HG03045 (cell line): ENCODE results near the gene ABCB9.
A peak's percentile ranks its signal among the peaks of the same experiment; 100 is the strongest.
"Not testable (repeated sequence)": the region's sequence is repeated elsewhere in the genome, so short reads cannot be mapped to it uniquely, and the experiment has no call there.

Experiments used
- ATAC-seq: cut with Tn5 transposase; IDR thresholded peaks from one replicate; pipeline ENCODE4 v1.9.1; 2021; ENCODE audit warnings: mild to moderate bottlenecking, moderate library complexity; ENCODE audit not compliant: unreplicated experiment

The ABCB9 gene

DNA sequence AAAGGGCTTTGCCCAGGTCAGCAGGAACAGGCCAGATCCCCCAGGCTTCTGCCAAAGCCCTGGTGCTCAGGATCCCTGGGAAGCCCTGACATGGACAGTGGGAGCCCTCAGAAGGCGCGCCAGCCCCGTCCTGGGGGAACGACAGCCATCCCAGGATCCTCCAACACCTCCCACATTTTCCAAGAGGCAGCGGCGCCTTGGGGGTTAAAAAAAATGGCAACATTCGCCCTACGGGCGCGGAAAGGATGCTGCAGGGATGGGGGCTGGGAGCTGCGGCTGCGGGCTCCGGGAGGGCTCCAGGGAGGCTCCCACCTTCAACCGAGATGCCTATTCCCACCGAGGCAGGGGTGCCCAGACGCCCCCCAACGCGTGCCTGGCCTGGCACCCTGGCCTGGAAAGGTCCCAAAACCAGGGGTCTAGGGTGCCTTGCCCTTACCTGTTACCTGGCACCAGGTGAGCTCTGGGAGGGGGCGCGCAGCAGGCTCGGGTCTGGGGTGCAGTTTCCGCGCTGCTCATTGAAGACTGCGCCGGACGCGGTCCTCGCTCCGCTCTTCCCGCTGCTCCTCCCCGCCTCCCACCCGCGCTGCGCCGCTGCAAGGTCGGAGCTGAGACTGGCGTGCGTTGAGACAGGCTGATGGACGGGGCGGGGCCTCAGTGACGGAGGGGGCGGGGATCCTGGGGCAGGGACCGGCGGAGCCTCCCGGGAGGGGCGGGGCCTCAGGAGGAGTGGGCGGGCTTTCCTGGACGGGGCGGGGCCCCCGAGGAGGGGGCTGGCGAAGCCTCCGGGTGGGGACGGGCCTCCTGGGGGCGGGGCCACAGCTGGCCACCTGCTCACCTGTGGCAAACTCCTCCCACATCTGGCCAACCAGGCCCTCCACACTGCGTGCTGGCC, at the start of gene ABCB9:
Gene ABCB9 (minus strand): TSS at position 613 of the 892 bp plus-strand sequence. CDS start 6,228 bp downstream, outside the sequence.
- peak; percentile 67 for ATAC-seq

DNA sequence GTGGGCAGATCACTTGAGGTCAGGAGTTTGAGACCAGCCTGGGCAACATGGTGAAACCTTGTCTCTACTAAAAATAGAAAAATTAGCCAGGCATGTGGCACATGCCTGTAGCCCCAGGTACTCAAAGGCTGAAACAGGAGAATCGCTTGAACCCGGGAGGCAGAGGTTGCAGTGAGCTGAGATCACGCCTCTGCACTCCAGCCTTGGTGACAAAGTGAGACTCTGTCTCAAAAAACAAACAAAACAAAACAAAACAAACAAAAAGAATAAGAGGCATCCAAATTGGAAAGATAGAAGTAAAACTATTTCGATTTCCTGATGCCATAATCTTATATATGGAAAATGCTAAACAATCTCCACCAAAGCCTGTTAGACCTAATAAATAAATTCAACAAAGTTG, 48.2 kb upstream of the ABCB9 start:
- not testable (repeated sequence) for ATAC-seq

DNA sequence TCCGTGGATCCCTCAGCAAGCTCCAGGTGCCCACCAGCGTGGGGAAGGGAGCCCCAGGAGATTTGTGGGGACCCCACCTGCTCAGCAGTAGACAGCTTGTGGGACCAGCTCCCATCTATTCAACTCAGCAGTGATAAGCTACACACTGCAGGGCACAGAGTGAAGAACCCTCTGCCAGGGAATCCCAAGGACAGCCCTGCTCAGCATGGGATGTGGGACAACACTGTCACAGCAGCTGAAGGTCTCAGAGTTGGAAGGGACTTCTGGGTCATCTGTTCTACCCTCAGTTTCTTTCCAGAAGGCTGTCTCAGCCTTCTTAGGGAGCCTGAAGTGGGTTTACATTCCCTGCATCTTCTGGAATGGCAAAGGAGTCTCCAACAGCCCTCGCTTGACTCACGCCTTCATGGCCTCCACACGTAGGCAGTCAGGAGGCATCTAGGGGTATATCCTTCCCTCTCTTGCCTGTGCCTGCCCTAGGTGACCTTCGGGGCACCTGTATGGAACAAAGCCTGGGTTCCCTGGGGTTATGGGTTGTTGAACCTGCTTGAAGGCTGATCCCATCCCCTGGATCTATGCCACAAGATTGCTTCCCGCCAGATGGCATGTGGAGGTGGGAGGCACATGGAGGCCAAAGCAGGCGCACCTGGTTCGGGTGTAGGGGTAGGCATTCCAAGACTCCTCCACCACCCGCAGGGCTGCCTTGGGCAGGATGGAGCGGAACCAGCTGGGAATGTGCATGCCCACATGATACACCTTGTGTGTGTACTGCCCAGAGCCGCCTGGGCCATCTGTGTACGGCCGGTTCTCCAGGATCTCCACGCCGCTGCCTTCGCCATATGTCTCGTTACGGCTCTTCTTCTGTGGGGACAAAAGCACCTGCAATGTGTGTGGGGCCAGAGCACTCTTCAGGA, 47.2 kb upstream of the ABCB9 start:
- ATAC-seq, result no peak

DNA sequence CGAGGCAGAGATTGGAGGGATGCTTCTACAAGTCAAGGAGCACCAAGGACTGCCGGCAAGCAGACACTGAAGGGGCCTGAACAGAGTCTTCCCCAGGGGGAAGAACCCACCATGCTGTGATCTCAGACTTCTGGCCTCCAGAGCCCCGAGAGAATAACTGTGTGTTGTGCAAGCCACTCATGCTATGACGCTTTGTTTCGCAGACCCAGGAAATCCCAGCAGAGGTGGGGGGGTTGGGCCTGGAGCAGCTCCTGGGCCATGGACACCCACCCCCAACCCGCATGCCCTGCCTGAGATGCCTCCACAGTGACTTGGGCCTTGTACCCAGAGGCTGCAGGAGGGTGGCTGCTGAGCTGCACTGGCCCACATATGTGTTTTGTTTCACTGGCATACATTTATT, 45.4 kb upstream of the ABCB9 start:
- no peak for ATAC-seq

DNA sequence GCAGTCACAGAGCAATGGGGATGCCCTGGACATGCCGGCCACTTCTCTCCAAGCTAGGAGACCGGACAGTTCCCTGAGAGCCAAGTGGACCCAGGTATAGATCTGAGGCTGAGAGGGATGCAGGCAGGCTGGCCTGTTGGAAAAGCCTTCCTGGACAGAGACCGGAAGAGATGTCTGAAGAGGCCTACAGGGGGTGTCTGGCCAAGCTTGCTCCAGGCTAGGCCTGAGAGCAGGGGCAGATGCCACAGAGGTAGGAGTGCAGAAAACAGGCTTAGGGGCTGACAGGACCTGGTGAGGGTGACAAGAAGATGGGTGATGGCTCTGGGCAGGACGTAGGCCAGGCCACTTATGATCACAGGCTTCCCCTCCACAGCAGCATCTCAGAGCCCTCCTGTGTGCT, 44.4 kb upstream of the ABCB9 start:
- ATAC-seq, result no peak

DNA sequence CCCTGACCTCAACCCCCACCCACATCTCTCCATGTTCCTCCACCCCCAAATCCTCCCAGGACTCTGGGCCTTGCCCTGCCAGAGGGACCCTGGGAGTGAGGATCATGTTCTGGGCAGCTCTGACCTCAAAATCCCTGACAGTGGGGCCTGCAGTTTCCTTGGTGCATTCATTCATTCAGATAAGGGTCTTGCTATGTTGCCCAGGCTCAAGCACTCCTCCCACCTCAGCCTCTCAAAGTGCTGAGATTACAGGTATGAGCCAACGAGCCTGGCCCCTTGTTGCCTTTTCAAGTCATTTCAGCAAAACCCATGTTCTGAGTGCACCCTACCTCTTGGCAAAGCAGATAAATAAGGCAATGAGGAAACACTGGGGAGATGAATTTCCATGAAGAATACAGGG, 43.8 kb upstream of the ABCB9 start:
- ATAC-seq, result no peak

DNA sequence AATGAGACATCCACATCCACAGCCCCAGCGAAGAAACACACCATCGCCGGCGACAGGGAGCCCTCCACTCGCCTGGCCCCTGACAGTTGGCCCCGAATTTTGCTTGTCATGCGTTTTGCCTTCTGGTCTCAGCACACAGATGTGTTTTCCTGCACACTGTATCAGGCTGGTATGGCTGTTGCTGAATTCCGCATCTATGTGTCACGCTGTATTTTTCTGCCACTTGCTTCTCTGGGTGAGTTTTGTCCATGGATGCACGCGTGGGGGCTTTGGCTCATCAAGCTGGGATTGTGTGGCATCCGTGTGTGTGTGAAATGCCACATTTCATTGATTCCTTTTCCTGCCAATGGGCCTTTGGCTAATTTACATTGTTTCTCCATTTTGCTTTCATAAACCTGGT, 40.7 kb upstream of the ABCB9 start:
- no peak for ATAC-seq

DNA sequence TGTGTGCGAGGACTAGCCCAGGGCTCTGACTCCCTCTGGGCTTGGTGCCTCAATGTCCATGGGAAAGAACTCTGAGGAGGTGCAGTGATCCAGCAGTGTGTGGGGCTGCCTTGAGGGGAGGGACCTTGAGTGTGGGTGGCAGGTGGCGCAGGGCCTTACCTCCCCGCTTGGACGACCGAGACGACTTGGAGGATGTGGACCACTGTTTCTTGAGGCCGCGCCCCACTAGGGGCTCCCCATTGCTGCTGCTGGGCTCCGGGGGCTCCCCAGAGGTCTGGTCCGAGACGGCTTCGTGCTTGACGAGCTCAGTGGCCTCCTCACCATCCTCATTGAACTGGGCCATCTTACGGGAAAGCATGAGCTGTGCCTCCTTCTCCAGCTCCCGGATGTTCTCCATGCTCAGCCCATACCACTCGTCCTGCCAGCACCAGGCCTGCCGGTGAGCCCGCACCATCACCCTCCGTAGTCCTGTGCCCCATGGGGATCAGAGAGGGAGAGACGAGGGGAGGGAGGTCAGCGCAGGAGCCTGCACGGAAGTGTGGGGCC, 38.9 kb upstream of the ABCB9 start:
- ATAC-seq, result no peak

DNA sequence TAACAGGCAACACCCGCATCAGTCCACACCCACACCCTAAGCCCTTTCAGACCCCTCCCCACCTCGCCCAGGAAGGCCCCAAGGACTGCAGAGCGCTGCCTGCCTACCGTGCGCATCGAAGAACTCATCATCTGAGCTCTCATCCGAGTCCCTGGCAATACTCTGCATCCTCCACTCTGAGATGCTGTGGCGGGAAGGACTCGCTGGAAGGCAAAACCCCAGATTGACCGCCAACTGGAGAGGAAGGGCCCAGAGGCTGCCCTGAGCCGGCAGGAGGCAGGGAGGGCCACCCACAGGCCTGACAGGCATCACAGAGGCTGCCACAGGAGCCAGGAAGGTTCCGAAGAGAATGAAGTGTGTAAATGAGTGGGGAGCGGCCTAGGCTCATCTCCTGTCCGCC, 38.0 kb upstream of the ABCB9 start:
- no peak for ATAC-seq

DNA sequence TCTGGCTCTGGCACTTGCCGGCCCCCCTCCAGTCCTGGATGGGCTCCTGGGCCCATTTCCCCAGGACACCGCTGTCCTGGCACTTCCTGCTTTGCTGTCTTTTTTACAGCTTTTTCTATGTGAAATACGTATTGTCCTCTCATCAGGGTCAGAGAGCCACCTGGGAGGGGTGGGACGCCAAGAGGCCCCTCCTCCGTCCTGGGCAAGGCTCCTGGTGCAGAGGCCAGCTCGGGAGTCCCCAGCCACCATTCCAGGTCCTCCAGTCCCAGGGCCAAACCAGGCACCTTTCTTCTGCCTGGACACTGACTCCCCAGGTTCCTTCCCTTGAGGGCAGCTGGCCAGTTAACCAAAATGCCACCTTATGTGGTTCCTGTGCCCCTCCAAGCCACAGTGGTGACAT, 37.0 kb upstream of the ABCB9 start:
- no peak for ATAC-seq

DNA sequence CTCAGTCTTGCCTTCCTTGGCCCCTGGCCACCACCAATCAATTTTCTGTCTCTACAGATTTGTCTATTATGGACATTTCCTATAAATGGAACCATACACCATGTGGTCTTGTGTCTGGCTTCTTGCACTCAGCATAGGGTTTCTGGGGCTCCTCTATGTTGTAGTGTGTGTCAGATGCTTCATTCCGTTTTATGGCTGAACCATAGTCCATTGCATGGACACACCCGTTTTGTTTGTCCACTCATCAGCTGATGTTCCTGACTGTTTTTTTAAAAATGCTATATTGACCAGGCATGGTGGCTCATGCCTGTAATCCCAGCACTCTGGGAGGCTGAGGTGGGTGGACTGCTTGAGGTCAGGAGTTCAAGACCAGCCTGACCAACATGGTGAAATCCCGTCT, 35.2 kb upstream of the ABCB9 start:
- no peak for ATAC-seq

DNA sequence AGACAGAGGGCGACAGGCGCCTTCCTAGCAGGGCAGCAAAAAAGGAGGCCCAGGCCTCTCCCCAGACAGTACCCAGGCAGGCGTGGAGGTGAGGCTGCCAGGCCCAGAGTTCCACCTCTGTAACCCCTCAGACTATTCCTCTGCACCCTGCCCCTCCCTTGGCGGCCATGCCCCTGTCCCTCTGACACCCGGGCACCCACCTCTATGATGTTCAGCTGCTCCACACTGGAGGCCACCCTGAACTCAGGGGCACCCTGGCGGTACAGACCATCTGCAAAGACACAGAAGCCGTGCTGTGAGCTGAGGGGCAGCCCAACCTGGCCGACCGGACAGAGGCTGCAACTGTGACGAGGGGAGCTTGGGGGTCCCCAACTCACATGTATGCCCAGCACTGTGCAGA, 34.3 kb upstream of the ABCB9 start:
- ATAC-seq, result no peak

DNA sequence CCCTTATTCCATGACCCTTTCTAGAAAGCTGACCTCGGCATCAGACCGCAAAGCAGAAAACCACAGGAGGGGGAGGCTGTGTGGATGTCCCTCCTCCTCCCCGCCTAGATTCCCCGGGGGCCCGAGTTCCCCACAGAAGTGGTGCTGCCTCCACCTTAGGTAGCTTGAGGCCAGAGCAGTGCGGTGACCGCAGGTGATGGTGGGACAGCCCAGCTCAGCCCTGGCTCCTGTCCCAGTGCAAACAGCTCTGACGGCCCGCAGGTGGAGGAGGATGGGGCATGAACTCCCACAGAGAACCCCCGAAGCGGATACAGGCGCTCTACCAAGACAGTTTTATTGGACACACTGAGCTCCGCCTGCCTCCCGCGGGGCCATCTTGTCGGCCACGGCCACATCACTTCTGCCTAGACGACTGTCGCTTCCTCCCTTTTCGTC, 33.7 kb upstream of the ABCB9 start:
- ATAC-seq, result no peak

DNA sequence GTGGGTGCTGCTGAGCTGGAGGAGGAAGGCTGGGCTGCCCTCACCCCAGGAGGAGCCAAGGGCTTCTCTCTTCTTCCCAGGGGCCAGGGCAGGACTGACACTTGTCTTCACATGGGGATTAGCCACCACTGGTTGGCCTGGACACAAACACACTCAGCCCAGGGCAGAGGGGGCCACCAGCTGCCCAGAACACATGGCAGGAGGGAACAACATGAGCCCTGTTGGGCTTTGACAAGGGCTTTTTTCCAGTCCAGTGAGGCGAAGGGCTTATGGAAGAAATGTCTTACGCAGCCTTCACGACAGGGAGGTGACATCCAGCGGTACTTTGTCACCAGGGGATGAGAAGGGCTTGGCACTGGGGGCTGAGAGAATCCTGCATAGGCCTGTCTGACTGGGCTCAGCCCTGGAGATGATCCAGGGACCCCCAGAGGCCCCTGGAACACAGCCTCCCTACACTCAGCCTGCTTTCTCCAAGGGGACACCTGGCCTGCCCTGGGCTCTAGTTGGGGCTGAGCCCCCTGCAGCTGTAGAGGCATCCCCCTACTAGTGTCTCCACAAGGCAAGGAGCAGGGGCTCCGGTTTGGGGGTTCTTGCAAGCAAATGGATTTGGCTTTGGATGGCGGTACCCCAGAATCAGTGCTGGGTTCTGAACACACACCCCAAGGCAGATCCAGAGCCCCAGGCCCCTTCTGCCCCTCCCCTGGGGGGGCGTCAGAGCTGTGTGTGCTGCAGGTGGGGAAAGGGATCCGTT, 33.1 kb upstream of the ABCB9 start:
- no peak for ATAC-seq

DNA sequence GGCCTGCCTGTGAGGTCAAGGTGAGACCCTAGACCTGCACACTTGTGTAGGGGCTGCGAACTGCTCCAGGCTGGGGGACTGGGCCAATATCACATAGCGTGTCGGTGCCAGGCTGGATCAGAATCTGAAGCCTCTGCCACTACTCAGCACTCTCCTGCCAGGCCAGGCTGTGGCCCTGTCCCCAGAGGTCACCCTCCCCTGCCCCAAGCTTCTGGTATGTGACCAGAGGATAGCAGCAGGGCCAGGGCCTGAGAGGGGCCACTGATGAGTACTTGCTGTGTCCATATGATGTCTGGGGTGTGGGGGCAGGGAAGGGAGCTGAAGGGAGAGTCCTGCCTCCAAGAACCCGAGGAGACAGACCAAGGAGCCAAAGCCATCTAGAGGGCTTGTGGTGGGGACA, 32.1 kb upstream of the ABCB9 start:
- no peak for ATAC-seq

DNA sequence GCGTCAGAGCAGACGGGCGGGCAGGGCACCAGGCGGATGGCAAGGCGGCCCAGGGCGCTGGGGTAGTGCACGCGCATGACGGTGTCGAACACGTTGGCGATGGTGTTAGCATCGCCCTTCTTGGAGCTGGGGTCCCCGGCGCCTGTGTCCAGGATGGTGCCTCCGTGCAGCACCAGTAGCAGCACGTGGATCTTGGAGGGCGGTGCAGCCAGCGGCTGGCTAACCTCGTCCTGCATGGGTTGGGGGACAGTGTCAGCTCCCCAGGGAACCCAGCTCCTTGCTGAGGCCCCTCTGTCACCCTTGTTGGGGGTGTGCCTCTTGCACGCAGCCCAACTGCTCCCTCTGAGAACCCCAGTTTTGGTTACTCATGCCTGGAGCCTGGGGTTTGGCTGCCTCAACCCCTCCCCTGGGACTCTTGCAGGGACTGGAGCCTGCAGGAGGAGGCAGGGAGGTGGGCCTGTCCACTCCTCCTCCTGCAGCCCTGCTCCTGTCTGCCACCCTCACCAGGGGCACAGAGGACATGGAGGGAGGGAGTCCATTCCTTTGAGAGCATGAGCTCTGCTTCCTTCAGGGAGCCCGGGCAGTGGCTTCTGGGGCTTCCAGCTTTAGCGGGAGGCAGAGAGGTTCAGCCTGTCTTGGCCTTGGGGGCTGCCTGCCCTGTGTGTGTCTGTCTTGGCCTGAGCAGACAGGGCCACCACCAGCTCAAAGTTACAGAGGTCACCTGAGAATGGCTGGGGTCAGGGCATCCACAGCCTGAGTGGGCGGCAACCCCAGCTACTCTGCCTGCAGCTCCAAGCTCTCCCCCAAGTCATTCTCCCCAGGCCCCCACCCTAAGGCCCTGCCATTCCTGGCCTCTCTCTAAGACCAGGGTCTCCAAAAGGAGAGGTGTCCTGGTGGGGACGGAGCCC, 31.3 kb upstream of the ABCB9 start:
- no peak for ATAC-seq

DNA sequence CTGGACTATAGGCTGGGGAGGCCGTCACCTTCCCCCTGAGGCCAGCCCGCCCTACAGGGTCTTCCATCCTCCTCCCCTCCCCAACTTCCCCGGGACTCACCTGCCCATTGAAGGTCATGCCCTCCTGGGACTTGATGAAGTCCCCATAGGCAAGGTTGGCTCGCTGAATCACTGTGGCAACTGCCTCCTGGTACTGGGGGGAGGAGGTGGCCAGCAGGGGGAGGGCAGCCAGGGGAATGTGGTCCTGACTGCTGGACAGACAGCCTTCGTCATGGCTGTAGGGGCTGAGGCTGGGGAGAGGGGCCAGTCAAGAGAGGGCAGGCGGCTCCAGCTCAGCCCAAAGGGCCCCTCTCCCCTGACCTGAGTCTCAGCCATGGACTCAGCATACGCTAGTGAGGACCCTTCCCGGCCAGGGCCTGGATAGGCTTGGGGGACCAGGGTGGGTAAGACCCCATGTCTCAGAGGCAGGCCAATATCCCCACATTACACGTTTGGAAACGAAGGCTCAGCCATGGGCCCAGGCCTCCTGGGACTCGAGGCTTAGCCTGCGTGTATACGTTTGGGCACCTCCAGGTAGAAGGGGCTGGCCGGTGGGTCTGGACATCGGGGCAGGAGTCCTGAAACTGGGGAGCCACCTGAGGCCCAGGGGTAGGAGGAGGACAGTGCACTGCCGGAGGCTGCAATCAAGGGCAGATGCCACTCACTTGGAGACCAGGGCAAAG, 30.5 kb upstream of the ABCB9 start:
- no peak for ATAC-seq

DNA sequence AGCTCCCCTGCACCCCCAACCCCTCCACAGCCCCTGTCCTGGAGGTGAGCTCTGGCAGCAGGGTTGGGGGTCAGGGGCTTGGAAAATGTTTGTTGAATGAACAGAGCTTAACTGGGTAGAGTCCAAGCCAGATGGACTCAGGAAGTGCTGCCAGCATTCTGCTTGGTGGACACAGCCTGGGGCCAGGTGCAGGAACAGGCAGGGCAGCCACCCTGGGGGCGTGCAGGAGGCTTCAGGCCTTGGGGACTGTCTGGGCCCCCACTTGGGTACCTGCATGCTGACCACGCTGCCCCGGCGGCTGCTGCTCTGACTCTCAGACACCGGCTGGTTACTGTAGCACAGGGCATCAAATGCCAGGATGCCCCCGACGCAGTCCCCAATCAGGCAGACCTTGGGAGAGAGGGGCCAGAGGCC, 29.9 kb upstream of the ABCB9 start:
- ATAC-seq, result no peak
